ENCODE measurements around the gene BNC2. TPM values are rescaled to one million over a fixed set of nuclear protein-coding genes. Genes with fewer than 3 reads are reported as not detected.

BNC2 gene
- total and polyA plus RNA-seq, 2 of the 4 experiments (the other 2 are of a cell fraction), result 15.5 to 45.2 TPM

GRCh38 chr9:16687678-16688369 is 182.6 kb downstream of the BNC2 start:
- Histone ChIP-seq H3K18ac (ENCODE audit: low read depth, low read length) (0 out of 2 replicates have a peak overlapping the region, but pooled peaks have one; percentile 42), H4K5ac (ENCODE audit: low read depth, low read length) (no peak overlapping the region), H3K23ac (ENCODE audit: low read depth, low read length) (no peak overlapping the region), H3K27me3 (ENCODE audit: control insufficient read depth, insufficient read depth, low read length) (no peaks in the 10 kb centered on the region), H3K27ac (ENCODE audit: insufficient read depth, low read length) (no peak overlapping the region; the same call in 1 of the 2 replicates), H4K8ac (ENCODE audit: low read depth in 2 of 2, low read length in 2 of 2) (0 out of 4 replicates have a peak overlapping the region, but pooled peaks of 1 of the 2 experiments have one; percentile 51), H3K9me3 (ENCODE audit: control insufficient read depth, insufficient read depth, low read length) (no peaks in the 10 kb centered on the region), H3K4me1 (ENCODE audit: control insufficient read depth, insufficient read depth, low read length) (peaks cover 4% of the 10 kb centered on the region; the same call in 1 of the 2 replicates), H3K9ac (ENCODE audit: low read depth, low read length) (no peak overlapping the region), H2BK5ac (ENCODE audit: low read depth, low read length, poor library complexity, severe bottlenecking) (peak overlapping the region; percentile 62), H2BK15ac (ENCODE audit: low read depth, low read length) (0 out of 3 replicates have a peak overlapping the region, but pooled peaks have one; percentile 74), H3K4me2 (ENCODE audit: low read depth, low read length) (0 out of 2 replicates have a peak overlapping the region, but pooled peaks have one; percentile 46), H2AFZ (replicated peaks; ENCODE audit: low read length, poor library complexity) (no peak overlapping the region), H2BK20ac (ENCODE audit: low read depth, low read length) (no peak overlapping the region), H3K79me1 (ENCODE audit: low read depth in 1 of 2, low read length in 2 of 2) (peaks cover 35 to 57% of the 10 kb centered on the region in 2 experiments), H2BK120ac (ENCODE audit: low read depth, low read length) (no peak overlapping the region), H4K91ac (ENCODE audit: insufficient read depth, low read depth, low read length) (0 out of 2 replicates have a peak overlapping the region, but pooled peaks have one; percentile 55), H2AK5ac (ENCODE audit: low read depth, low read length) (no peak overlapping the region), H3K4ac (ENCODE audit: low read depth, low read length) (no peak overlapping the region), H3K56ac (ENCODE audit: extremely low read depth, insufficient read depth, low read length) (no peak overlapping the region), H3K4me3 (ENCODE audit: insufficient read depth, low read depth, low read length) (no peak overlapping the region), H2AK9ac (replicated peaks; ENCODE audit: low read depth, low read length, poor library complexity) (no peak overlapping the region), H3K14ac (replicated peaks; ENCODE audit: low read depth, low read length) (peak overlapping the region; percentile 68; the same call in 1 of the 2 replicates), H4K20me1 (ENCODE audit: insufficient read depth, low read length) (no peaks in the 10 kb centered on the region), H3K36me3 (ENCODE audit: control insufficient read depth, insufficient read depth, low read length) (peaks cover 4% of the 10 kb centered on the region; the same call in 1 of the 2 replicates), H3K9me1 (ENCODE audit: insufficient read depth, low read length) (0 out of 2 replicates have a peak, but pooled peaks cover 5% of the 10 kb centered on the region)
- ChIA-PET CTCF (no interaction called here), POLR2A (ENCODE audit: unreplicated experiment) (no interaction called here)
- TF ChIP-seq CHD1 (IDR thresholded peaks at IDR 0.05; ENCODE audit: low read depth, low read length), result no peak
- no peak for TF ChIP-seq MAZ (IDR thresholded peaks at IDR 0.05; ENCODE audit: borderline replicate concordance, low read depth, low read length)
- TF ChIP-seq RAD21 (IDR thresholded peaks at IDR 0.05; ENCODE audit: low read length), result no peak
- TF ChIP-seq FOS (IDR thresholded peaks at IDR 0.05; ENCODE audit: low read depth, low read length), result no peak
- no peak for TF ChIP-seq SMC3 (IDR thresholded peaks at IDR 0.05; ENCODE audit: low read depth, low read length)
- TF ChIP-seq CEBPB (IDR thresholded peaks at IDR 0.05; ENCODE audit: low read depth, low read length), result no peak
- no peak for TF ChIP-seq RFX5 (IDR thresholded peaks at IDR 0.05; ENCODE audit: low read depth, low read length)
- TF ChIP-seq POLR2A (IDR thresholded peaks at IDR 0.05; ENCODE audit: low read depth, low read length), result no peak
- no peak for TF ChIP-seq BHLHE40 (IDR thresholded peaks at IDR 0.05; ENCODE audit: low read depth, low read length)
- TF ChIP-seq CTCF (conservative IDR thresholded peaks at IDR 0.05; ENCODE audit: low read depth, low read length), result no peak
- no peak for TF ChIP-seq MAFK (IDR thresholded peaks at IDR 0.05; ENCODE audit: low read depth, low read length)
- ATAC-seq (ENCODE audit: low read depth) (peak; percentile 40), DNase-seq (peak; percentile 51)
- no CpG with 5 or more reads among the region's 5 CpGs for WGBS, 2 experiments (ENCODE audit: extremely low coverage in 2 of 2, insufficient read length in 1 of 2)
- in situ Hi-C loops (cut with MboI; ENCODE audit: low sequenced_read_pairs), result no loop called here
- dilution Hi-C loops (cut with HindIII; ENCODE audit: low sequenced_read_pairs, unreplicated experiment), result no loop called here
- intact Hi-C loops (cut with micrococcal nuclease), result no loop called here
- BruUV-seq (replicated peaks), result no TSS peak
